ENCODE data around the gene MAML2. TPM values are rescaled to one million over a fixed set of nuclear protein-coding genes. Genes with fewer than 3 reads are reported as not detected.

The MAML2 gene
- total RNA-seq, 6 experiments from 2014 or later = 24.9 to 30.8 (median 28.3) TPM

- Mint-ChIP-seq H3K4me3 (no peak overlapping the region), H3K9me3 (no peaks in the 10 kb centered on the region), H3K36me3 (ENCODE audit: low read depth) (no peaks in the 10 kb centered on the region), H3K27ac (peak overlapping the region; percentile 99), H3K4me1 (ENCODE audit: low read depth) (peaks cover 89% of the 10 kb centered on the region), H3K27me3 (ENCODE audit: insufficient read depth) (no peaks in the 10 kb centered on the region)
- TF ChIP-seq CTCF (IDR thresholded peaks at IDR 0.05) = no peak
- no peak for DNase-seq
These were observed 184.9 kb downstream of the MAML2 start for GRCh38 chr11:96158126-96158525.

GRCh38 chr11:96157517-96157873 lies 185.5 kb downstream of the MAML2 start:
- Mint-ChIP-seq H3K9me3 (no peaks in the 10 kb centered on the region), H3K27me3 (ENCODE audit: insufficient read depth) (no peaks in the 10 kb centered on the region), H3K36me3 (ENCODE audit: low read depth) (peaks cover 3% of the 10 kb centered on the region; the same call in 1 of the 2 replicates), H3K4me1 (ENCODE audit: low read depth) (peaks cover 82% of the 10 kb centered on the region), H3K4me3 (peak overlapping the region; percentile 85; the same call in 1 of the 2 replicates), H3K27ac (peak overlapping the region; percentile 99)
- DNase-seq = no peak
- no peak for TF ChIP-seq CTCF (IDR thresholded peaks at IDR 0.05)

- H3K27me3 Mint-ChIP-seq (ENCODE audit: insufficient read depth) = no peaks in the 10 kb centered on the region
- H3K9me3 Mint-ChIP-seq = no peaks in the 10 kb centered on the region
- peaks cover 7% of the 10 kb centered on the region; the same call in 1 of the 2 replicates for H3K36me3 Mint-ChIP-seq (ENCODE audit: low read depth)
- DNase-seq = no peak
- no peak for TF ChIP-seq CTCF (IDR thresholded peaks at IDR 0.05)
- H3K27ac Mint-ChIP-seq = peak overlapping the region; percentile 99
- H3K4me1 Mint-ChIP-seq (ENCODE audit: low read depth) = peaks cover 71% of the 10 kb centered on the region
- H3K4me3 Mint-ChIP-seq = peak overlapping the region; percentile 85
These were observed 186.6 kb downstream of the MAML2 start for GRCh38 chr11:96156379-96156722.

GRCh38 chr11:96155627-96156378 lies 187.2 kb downstream of the MAML2 start:
- H3K27me3 Mint-ChIP-seq (ENCODE audit: insufficient read depth) = no peaks in the 10 kb centered on the region
- no peaks in the 10 kb centered on the region for H3K9me3 Mint-ChIP-seq
- peak overlapping the region; percentile 99 for H3K27ac Mint-ChIP-seq
- H3K4me1 Mint-ChIP-seq (ENCODE audit: low read depth) = peaks cover 65% of the 10 kb centered on the region
- peaks cover 7% of the 10 kb centered on the region; the same call in 1 of the 2 replicates for H3K36me3 Mint-ChIP-seq (ENCODE audit: low read depth)
- peak overlapping the region; percentile 85 for H3K4me3 Mint-ChIP-seq
- peak; percentile 98 for DNase-seq
- peak; percentile 67 for TF ChIP-seq CTCF (IDR thresholded peaks at IDR 0.05)

- Mint-ChIP-seq H3K9me3 (no peaks in the 10 kb centered on the region), H3K27ac (peak overlapping the region; percentile 99), H3K27me3 (ENCODE audit: insufficient read depth) (no peaks in the 10 kb centered on the region), H3K4me3 (peak overlapping the region; percentile 76), H3K36me3 (ENCODE audit: low read depth) (peaks cover 7% of the 10 kb centered on the region; the same call in 1 of the 2 replicates), H3K4me1 (ENCODE audit: low read depth) (peaks cover 57% of the 10 kb centered on the region)
- DNase-seq = peak; percentile 57
- no peak for TF ChIP-seq CTCF (IDR thresholded peaks at IDR 0.05)
These were observed 188.0 kb downstream of the MAML2 start for GRCh38 chr11:96154802-96155520.
